ENCODE measurements around the gene CALML5. TPM values are rescaled to one million over a fixed set of nuclear protein-coding genes. Genes with fewer than 3 reads are reported as not detected.

The CALML5 gene
- total RNA-seq, 1 donor from 2014 or later = not detected

DNA sequence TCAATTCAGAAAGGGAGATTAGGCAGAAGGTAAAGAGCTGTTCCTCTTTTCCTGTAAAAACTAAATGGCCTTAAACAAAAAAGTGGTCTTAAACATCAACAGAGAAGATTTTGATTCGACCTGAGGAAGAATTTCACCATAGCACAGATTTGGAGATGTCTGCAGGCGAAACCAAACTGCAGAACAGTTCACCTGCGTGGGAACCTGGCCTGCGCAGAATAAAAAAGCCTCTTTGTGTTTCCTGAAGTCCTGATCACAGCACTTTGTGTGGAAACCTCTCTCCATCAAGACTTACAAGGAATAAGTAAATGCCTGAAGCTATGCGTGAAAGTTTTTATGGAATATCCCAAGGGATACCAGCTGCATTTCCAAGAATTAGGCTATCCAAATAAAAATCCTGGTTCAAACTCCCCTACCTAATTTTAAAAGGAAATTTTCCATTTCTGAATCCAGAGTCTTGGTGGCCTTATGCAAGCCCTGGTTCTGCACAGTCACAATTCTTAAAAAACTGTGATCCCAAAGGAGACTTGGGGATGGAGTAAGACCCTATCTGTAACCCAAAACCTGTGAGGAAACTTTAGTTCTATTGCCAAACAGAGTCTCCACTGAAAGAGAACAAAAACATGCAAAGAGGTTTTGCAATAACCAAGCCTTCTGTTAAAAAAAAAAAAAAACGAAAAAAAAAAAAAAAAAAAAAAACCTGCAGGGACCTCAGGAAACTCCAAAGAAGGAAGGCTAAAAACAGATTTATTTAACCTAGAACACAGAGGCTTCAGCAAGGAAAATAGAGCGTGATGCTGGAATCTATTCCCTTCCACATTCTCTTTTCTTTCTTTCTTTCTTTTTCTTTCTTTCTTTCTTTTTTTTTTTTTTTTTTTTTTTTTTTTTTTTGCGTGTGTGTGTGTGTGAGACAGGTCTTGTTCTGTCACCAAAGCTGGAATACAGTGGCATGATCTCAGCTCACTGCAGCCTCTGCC lies 35.8 kb upstream of the CALML5 start:
- ATAC-seq (peak; percentile 95), DNase-seq (ENCODE audit: low spot score) (no peak)
- intact Hi-C loops (cut with DNase I) = no loop called here

DNA sequence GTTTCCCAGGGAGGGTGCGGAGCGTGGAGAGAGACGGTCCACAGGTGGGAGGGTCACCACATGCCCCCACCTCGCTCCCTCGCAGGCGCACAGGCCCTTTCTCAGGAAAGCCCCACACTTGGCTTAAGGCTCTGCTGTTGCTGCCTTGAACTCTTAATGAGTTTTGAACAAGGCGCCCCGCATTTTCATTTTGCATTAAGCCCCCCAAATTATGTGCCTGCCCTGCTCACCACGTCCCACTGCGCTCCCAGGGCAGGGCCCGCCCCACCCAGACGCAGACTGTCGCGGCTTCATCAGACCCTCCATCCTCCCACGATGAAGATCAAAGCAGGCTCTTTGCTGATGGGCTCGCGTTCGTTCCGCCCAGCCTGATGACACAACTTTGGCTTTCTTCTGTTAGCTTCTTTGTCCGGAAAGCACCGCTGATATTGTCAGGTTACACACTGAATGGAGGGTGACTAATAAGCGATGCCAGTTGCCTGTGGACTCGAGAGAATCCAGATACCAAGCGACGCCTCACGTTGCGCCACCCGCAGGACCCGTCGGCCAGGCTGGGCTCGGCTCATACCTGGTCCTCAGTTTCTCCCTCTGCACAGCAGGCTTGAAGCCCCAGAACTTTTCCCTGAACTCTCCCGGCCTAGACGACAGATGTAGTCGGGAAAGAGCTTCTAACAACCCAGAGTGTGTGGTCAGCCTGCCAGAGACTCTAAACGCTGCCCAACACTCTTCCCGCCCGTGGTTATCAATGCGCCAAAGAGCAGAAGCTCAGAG lies 34.9 kb upstream of the CALML5 start:
- intact Hi-C loops (cut with DNase I) = no loop called here
- DNase-seq (ENCODE audit: low spot score) (peak; percentile 59), ATAC-seq (peak; percentile 42)

DNA sequence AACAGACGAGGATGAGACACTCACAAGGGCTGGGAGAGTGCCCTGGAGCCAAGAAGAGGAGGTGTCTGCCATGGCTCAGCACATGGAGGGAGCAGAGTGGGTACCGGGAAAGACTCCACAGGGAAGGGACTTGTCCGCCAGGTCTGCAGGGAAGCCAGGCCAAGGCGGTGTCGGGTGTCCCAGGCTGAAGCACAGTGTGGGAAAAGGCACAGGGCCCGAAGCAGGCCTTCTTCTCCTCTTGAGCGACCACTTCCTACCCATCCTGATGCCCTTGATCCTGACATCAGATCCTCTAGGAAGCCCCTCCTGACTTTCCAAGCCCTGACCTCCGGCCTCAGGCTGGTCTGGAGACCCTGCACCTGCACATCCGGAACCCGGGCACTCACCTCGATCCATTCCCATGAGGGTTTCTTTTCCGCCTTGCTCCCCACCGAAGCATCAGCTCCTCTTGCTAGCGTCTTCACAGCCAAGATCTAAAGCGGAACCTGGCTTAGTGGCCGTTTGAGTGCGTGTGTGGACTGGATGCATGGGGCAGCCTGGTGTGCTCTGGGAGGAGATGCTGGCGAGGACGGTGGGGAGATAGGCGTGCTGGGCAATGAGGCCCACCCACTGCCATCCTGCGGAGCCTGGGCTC lies 33.8 kb upstream of the CALML5 start:
- peak; percentile 59 for DNase-seq (ENCODE audit: low spot score)
- peak; percentile 1 for ATAC-seq
- intact Hi-C loops (cut with DNase I) = no loop called here

DNA sequence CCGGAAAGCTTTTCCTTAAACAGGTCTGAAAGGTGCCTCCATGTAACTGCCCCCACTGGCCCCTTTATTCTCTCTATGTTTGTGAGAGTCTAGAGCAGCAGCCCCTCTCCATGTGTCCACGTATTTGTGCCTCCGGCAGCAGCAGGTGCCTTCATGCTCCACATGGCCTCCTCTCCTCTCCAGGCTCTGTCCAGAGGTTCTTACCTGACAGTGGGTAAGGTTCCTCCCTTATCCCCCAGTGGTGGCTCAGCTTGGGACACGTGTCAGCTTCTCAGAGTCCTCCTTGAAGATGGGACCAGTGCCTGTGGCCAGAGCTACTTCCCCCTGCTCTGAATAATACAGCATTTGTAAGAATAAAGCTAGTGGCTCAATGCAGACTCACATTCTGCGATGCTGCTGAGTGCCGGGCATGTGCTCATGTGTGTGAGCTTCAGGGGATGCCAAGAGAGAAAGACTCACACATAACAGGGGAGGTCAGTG lies 33.3 kb upstream of the CALML5 start:
- intact Hi-C loops (cut with DNase I) = no loop called here
- DNase-seq (ENCODE audit: low spot score) = no peak
- ATAC-seq = no peak

DNA sequence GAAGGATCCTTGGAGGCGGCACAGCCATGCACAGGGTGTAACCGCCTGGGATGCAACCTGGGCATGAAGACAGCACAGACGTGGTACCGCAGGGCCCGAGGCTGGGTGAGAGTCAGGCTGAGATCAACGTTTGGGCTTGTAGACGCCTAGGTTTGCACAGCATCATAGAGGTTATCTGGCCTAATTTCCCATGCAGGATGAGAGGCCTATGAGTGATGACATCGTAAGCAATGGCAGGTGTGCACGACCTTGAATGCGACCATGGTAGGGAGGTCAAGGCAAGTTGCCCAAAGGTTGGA lies 32.9 kb upstream of the CALML5 start:
- intact Hi-C loops (cut with DNase I) = no loop called here
- DNase-seq (ENCODE audit: low spot score) (no peak), ATAC-seq (no peak)

DNA sequence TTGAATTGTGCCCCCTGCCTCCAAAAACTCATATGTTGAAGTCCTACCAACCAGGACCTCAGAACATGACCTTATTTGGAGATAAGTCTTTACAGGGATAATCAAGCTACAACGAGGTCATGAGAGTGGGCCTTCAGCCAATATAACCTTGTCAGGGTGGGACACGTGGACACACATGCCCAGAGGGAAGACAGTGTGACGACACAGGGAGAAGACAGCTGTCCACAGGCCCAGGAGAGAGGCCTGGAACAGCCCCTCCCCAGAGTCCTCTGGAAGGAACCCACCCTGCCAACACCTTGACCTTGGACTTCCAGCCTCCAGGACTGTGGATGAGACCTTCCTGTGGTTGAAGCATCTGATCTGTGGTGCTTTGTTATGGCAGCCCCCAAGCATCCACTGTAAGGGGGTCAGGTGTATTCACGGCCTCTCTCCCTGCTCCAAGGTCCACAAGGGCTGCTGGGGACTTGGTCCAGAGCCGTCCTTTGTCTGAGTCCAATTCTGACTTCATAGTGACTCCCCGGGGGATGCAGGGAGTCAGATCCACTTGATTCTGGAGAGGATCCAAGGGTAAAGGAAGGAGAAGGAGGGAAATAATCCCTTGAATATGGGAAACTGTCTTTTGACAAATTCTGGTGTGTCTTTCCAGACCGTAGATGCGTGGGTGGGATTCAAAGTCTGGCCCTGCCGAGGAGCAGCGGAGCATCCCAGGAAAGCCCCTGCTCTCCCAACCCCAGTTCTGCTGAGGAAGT lies 32.4 kb upstream of the CALML5 start:
- peak; percentile 49 for DNase-seq (ENCODE audit: low spot score)
- ATAC-seq = no peak
- intact Hi-C loops (cut with DNase I) = no loop called here

DNA sequence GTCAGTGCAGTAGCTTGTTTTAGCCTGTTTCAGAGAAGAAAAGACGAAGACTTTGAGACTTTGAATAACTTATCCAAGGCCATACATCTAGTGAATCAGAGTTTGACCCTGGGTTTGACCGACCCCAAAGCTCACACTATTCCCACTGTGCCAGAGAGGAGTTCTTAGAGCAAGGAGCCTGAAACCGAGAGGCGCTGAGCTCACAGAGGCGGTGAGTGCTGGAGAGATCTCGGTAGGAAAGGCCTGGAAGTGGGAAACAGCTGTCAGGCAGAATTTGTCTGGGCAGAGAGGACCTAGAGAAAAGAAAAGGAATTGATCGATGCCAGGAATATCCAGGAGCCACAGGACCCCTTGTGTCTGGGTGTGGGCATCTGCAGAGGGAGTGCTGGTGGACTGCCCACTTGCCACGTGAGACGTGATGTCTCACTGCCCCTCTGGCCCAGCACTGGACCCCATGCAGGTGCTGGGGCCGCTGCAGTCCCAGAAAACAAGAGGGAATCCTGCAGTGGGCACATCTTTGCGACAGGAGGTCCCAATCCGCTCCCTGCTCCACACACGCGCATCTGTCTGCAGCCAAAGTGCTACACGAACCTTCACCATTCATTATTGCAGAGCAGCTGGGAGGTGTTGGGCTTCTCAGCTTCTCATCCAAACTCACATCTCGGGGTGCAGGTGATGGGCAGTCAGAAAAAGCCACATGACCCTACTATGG lies 31.6 kb upstream of the CALML5 start:
- DNase-seq (ENCODE audit: low spot score) (peak; percentile 48), ATAC-seq (no peak)
- intact Hi-C loops (cut with DNase I) = no loop called here

DNA sequence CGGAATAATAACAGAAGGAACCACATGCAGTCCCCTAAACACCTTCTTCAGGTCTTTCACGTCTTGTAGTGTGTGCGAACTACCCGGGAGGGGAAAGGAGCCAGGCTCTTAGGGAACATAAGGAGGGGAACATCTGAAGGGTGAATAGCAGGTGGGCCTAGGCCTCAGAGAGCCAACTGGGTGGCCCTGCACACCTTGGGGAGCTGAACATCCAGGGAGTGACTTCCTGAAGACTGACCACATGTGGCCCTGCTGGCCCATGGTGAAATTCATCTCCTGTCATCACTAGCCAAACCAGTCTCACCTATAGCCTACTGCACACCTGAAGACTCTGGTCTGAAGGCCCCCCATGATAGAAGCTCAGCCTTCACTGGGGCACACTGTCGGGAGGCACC lies 31.0 kb upstream of the CALML5 start:
- DNase-seq (ENCODE audit: low spot score) (no peak), ATAC-seq (no peak)
- intact Hi-C loops (cut with DNase I) = no loop called here

DNA sequence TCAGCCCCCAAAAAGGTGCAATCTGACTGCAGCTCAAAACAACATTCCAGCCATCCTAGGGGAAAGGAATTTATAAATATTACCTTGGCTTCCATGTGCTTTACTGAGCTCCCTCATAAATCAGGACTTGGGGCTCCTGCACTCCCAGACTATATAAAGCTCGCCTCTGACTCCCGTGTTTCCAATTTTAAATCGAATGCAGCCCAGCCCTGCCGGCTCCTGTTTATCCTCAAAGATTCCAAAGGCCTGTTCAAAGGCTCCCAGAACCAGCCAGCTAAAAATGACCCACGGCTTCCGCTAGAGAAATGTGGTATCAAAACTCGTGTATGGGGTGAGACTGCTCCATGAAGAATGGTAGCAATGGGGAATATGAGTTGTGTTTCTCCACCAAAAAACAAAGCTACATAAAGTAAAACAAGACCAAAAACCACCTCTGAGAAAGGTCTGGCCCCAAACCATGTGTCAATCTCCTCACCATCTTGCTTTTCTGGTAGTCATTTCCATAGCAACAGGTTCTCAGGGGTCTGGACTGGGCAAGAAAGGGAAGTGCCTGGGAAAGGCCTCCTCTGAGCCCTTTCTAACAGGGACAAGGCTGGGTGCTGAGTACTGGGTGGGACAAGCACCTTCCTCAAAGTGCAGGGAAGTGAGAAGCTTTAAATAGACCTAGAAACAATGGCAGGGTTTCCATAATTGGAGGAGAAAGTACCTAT lies 30.5 kb upstream of the CALML5 start:
- ATAC-seq = no peak
- DNase-seq (ENCODE audit: low spot score) = no peak
- intact Hi-C loops (cut with DNase I) = no loop called here

DNA sequence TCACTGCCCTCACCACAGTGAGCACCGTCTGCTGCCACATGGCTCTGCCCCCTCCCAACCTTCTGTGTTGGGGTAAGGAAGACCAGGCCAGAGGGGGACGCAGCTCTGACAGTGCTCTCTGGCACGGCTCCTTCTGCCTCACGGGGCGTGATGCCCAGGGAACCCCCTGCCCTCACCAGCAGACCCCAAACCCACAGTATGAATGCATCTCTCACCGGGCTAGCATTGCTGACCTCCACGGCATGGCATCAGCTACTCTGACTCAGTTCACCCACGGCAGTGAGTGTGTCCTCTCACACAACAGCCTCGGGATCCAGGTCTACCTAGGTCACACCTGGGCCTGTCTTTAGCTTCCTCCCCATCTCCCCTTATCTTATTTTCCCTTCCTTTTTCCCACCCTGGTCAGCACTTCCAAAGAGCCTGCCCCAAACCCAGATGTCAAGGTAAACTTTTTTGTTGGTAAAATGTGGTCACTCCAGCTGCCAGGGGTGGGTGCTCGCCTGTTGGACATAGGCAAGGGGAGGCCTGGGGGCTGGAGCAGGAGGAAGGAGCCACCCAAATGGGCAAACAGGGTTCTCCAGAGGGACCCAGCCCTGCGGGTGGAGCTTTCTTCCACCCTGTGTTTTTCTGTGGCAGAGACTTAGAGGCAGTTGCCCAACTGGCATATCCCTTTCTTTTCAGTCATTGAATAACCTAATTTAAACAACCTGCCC lies 29.8 kb upstream of the CALML5 start:
- intact Hi-C loops (cut with DNase I) = no loop called here
- DNase-seq (ENCODE audit: low spot score) = peak; percentile 42
- no peak for ATAC-seq

DNA sequence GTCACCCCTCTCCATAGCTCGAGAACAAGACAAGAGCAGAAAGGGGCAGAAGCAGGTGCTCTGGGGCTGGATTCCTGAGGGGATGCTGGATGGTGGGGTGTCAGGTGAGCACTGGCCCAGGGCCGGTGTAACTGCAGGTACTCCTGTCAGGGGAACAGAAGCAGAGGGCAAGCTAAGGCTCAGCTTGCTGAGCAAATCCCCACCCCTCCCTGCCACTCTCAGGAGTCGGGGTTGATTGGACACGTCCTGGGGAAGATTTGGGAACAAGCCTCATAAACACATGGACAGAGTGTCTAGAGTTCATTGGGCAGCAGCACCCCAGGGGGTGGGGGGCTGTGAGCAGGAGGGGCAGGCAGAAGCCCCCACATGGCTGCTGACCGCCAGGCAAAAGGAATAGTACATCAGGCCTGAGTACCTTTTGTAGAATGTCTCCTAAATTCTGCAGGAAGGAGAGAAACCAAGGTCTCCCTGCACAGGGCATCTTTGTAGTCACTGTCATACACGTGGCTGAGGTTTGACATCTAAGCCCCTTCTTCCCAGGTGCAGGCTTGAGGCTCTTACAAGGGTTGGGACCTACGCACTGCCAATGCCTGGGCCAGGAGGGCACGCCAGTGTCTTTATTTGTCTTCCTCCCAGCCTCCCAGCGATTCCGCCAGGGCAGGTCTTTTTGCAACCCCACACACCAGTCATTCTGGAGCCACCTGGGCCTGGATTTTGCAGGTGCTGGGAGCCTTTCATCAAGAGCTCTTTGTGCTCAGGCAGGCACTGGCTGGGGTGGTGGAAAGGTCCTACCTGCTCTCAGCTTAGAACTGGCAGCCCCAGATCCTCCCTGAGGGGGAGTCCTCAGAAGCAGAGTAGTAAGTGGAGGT lies 28.2 kb upstream of the CALML5 start:
- peak; percentile 54 for DNase-seq (ENCODE audit: low spot score)
- intact Hi-C loops (cut with DNase I) = no loop called here
- no peak for ATAC-seq

DNA sequence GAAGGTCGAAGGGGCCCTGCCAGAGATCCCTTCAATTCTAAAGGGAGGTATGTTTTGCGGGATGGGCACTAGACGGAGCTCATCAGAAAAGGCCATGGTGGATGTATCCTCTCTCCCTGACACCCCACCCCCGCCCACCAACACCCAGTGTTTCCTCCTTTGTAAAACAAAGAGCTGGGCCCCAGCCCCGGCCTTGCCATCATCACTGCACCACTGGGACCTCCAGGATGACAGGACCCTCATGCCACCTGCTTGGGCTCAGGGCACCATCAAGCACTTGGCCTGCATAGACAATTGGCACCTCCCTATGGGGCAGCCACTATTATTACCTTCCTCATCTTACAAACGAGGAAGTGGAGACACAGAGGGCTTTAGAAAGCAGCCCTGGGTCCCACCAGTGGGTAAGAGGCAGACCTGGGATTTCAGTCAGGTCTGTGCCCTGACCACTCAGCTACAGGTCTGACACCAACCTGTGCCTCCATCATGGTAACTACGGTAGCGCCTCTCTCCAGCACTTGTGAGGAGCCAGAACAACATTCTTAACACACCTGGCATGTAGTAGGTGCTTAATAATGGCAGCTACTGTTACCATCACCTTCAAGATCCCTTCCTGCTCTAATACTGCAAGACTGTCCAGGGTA lies 27.4 kb upstream of the CALML5 start:
- no peak for DNase-seq (ENCODE audit: low spot score)
- ATAC-seq = no peak
- intact Hi-C loops (cut with DNase I) = no loop called here

DNA sequence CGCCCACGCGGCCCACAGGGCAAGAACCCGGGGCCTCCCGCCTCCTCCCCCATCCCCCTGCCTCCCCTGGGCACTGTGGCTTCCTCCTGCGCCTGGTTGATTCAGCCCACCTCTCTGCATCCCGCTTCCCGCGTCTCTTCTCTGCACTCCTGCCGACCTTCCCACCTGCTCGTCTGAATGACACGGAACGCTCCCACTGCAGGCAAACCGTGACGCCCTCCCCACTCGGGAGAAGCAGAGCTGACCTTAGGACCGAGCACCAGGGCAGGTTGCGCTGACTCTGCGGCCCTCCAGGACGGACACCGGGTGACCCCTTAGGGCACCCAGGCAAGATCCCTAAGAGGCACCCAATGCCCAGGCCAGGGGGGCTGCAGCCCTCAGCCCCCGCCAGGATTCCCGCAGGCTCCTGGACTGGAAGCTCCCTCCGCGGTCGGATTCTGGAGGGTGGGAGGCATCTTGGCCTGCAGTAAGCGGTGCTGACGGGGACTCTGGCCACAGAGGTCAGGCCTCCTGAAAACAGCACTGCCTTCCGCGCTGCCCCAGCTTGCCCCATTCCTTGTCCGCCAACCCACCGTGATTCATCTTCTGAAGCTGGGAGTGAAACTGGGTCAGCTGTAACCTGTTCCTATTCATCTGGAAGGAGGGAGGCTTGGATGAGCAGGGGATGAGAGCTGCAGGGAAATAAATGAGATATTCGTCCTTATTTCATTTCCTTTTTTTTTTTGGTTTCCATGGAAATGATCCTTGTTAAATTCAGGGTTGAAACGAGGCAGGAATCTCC lies 26.4 kb upstream of the CALML5 start:
- ATAC-seq = peak; percentile 43
- intact Hi-C loops (cut with DNase I) = no loop called here
- no peak for DNase-seq (ENCODE audit: low spot score)

DNA sequence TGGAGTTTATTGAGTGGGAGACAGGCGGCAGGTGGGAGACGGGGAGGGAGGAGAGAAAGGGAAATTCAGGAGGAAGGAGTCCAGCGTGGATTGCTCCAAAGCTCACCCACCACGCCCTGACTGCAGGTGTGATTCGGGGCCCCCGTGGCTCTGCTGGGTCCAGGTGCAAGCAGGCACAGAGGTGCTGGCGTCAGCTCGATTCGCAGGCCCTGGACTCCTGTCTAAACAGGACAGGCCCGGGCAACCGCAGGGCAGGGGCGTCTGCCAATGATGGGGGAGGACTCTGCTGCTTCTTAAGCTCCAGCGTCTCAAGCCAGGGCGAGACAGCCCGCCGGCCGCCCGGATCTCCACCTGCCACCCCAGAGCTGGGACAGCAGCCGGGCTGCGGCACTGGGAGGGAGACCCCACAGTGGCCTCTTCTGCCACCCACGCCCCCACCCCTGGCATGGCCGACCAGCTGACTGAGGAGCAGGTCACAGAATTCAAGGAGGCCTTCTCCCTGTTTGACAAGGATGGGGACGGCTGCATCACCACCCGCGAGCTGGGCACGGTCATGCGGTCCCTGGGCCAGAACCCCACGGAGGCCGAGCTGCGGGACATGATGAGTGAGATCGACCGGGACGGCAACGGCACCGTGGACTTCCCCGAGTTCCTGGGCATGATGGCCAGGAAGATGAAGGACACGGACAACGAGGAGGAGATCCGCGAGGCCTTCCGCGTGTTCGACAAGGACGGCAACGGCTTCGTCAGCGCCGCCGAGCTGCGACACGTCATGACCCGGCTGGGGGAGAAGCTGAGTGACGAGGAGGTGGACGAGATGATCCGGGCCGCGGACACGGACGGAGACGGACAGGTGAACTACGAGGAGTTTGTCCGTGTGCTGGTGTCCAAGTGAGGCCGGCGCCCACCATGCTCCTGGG lies 25.5 kb upstream of the CALML5 start, which contains the start of gene CALML3:
Gene CALML3 (plus strand): TSS at position 321 of the 920 bp plus-strand sequence. CDS start 125 bp downstream, at position 446.
- intact Hi-C loops (cut with DNase I) = no loop called here
- peak; percentile 57 for DNase-seq (ENCODE audit: low spot score)
- no peak for ATAC-seq

Measured in sciatic nerve (tissue), 2 donors.